Large intestine (tissue), 3 donors: ENCODE results near the gene PTGIR. TPM values are rescaled to one million over a fixed set of nuclear protein-coding genes. Genes with fewer than 3 reads are reported as not detected.

Experiments used
- DNase-seq, 2 donors: peaks; one replicate each; pipeline versions ENCODE4 v3.0.0 to v3.0.0-alpha.2; 2013
- H3K27ac ChIP-seq: one replicate; pipeline ENCODE4 v1.5.1; 2013; ENCODE audit warnings: low read length
- H3K27me3 ChIP-seq: 2 replicates; pipeline ENCODE4 v1.6.1; 2013; ENCODE audit warnings: low read length; ENCODE audit not compliant: control insufficient read depth, insufficient read depth
- H3K36me3 ChIP-seq: 2 replicates; pipeline ENCODE4 v1.6.1; 2013; ENCODE audit warnings: low read length; ENCODE audit not compliant: control insufficient read depth, insufficient read depth
- H3K4me1 ChIP-seq: one replicate; pipeline ENCODE4 v1.6.1; 2013; ENCODE audit warnings: low read length; ENCODE audit not compliant: control insufficient read depth, insufficient read depth
- H3K4me3 ChIP-seq: one replicate; pipeline ENCODE4 v1.5.1; 2013; ENCODE audit warnings: low read length
- H3K9me3 ChIP-seq: one replicate; pipeline ENCODE4 v1.6.1; 2013; ENCODE audit warnings: mild to moderate bottlenecking, low read depth, low read length, moderate library complexity; ENCODE audit not compliant: control insufficient read depth
- WGBS: methylation state at CpG from one replicate; pipeline ENCODE4 v1.1.5; 2013; ENCODE audit warnings: low lambda C conversion rate; ENCODE audit not compliant: insufficient coverage; 5-methylcytosine and 5-hydroxymethylcytosine counted together
- polyA plus RNA-seq: library from polyadenylated mRNA; unstranded; fragments of 120-200 nt; gene quantifications from one replicate; pipeline ENCODE4 v1.2.1, GENCODE V29; 2013

Gene PTGIR
- polyA plus RNA-seq, 1 donor = 4.8 TPM

- no peaks in the 10 kb centered on the region for H3K36me3 ChIP-seq
- no peak for DNase-seq
- no peaks in the 10 kb centered on the region for H3K27me3 ChIP-seq
- H3K27ac ChIP-seq = no peak overlapping the region
- no CpG with 5 or more reads among the region's 2 CpGs for WGBS
- no peaks in the 10 kb centered on the region for H3K4me1 ChIP-seq
- no peak overlapping the region for H3K4me3 ChIP-seq
- no peaks in the 10 kb centered on the region for H3K9me3 ChIP-seq
Observed at GRCh38 chr19:46580247-46580646, 44.6 kb downstream of the PTGIR start.

DNA sequence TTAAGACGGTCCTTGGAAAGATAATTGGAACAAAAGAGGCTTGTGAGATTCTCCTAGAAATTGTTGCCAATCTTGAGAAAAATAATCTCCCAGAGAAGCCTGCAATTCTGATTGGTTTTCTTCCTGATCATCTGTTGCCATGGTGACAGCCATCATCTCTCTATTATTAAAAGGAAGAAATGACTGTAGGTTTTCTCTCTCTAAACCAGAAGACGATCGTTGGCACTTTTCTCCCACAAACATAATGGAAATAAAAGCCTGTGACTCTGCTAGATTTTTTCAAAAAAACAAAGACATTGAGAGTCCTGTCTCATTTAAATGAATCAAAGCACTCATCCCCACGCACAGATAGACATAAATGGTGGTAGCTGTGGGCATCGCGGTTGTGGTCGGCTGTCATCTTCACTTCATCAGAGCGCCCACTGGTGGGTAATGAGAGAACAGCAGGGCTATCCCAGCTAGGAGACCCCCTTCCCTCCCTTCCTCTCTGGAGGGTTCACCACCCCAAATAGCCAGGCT, 45.5 kb downstream of the PTGIR start:
- WGBS = 71% methylated on average over 1 of the region's 8 CpGs
- H3K36me3 ChIP-seq = no peaks in the 10 kb centered on the region

DNA sequence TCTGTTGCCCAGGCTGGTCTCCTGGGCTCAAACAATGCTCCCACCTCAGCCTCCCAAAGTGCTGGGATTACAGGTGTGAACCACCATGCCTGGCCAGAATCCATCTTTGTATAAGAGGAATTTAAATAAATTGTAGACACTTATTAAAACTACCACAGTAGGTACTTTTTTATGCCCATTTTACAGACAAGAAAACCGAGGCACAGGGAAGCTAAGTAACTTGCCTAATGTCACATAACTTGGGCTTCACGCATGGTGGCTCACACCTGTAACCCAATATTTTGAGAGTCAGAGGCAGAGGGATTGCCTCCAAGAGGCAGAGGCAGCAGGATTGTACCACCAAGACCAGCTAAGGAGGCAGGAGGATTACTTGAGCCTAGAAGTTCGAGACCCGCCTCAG, 46.4 kb downstream of the PTGIR start:
- no peak overlapping the region for H3K27ac ChIP-seq
- H3K36me3 ChIP-seq = no peaks in the 10 kb centered on the region
- WGBS = no CpG with 5 or more reads among the region's 4 CpGs
- H3K27me3 ChIP-seq = no peaks in the 10 kb centered on the region
- H3K4me1 ChIP-seq = no peaks in the 10 kb centered on the region
- no peaks in the 10 kb centered on the region for H3K9me3 ChIP-seq
- DNase-seq = no peak
- H3K4me3 ChIP-seq = no peak overlapping the region

More for the DNA sequence above, 45.5 kb downstream of the PTGIR start:
- Histone ChIP-seq H3K27ac (no peak overlapping the region), H3K4me1 (no peaks in the 10 kb centered on the region), H3K27me3 (no peaks in the 10 kb centered on the region), H3K9me3 (no peaks in the 10 kb centered on the region), H3K4me3 (no peak overlapping the region)
- no peak for DNase-seq

GRCh38 chr19:46574533-46574932, 50.4 kb downstream of the PTGIR start:
- no peak overlapping the region for H3K27ac ChIP-seq
- WGBS = no CpG with 5 or more reads among the region's 11 CpGs
- no peak for DNase-seq

DNA sequence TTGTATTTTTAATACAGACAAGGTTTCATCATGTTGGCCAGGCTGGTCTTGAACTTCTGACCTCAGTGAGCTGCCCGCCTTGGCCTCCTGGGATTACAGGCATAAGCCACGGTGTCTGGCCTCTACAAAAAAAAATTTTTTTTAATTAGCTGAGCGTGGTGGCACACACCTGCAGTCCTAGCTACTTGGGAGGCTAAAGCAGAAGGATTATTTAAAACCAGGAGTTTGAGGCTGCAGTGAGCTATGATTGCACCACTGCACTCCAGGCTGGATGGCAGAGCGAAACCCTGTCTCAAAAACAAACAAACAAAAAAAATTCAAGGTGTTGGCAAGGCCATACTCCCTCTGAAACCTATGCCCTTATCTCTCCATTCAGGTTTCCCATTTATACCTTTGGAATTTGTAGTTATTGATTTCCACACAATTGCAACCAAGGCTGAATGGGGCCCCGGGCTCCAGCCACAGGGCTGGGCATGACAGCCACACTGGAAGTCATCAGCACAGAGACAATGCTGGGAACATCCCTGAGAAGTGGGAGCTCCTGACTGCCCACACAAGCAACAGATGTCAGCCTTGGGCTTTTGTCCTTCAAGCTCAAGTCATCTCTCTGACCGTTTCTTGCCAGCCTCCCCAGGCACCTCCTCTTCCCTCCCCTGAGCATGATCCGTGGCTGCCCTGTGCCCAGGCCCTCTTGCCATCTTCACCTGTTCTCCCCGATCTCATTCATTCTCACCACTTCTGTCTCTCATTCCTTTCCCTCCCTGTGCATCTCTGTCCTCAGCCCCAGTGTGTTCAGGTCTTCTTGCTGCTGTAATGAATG, 51.0 kb downstream of the PTGIR start:
- no peak overlapping the region for H3K4me3 ChIP-seq
- WGBS = 38% methylated on average over 3 of the region's 8 CpGs
- DNase-seq = no peak
- H3K27me3 ChIP-seq = no peaks in the 10 kb centered on the region
- no peaks in the 10 kb centered on the region for H3K9me3 ChIP-seq
- no peaks in the 10 kb centered on the region for H3K36me3 ChIP-seq
- H3K27ac ChIP-seq = no peak overlapping the region
- H3K4me1 ChIP-seq = no peaks in the 10 kb centered on the region

More at GRCh38 chr19:46574533-46574932, 50.4 kb downstream of the PTGIR start:
- Histone ChIP-seq H3K27me3 (no peaks in the 10 kb centered on the region), H3K4me3 (no peak overlapping the region), H3K36me3 (no peaks in the 10 kb centered on the region), H3K9me3 (no peaks in the 10 kb centered on the region), H3K4me1 (no peaks in the 10 kb centered on the region)

DNA sequence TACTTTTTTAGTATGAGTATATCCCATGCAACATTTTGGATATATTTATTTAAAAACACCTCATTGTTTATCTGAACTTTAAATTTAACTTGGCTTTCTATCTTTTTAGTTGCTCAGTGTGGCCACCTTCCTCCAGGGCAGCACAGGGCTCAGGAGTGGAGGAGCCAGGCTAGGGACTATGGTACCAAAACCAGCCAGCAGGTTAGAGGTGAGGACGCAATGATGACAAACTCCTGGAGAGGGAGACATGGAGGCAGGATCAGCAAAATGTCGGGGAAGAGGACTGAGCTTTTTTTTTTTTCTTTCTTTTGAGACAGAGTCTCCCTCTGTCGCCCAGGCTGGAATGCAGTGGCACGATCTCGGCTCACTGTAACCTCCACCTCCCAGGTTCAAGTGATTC, 53.4 kb downstream of the PTGIR start:
- no peaks in the 10 kb centered on the region for H3K4me1 ChIP-seq
- no peaks in the 10 kb centered on the region for H3K27me3 ChIP-seq
- WGBS = no CpG with 5 or more reads among the region's 5 CpGs
- no peaks in the 10 kb centered on the region for H3K36me3 ChIP-seq
- no peak overlapping the region for H3K4me3 ChIP-seq
- DNase-seq = peak in 1 of 2 donors; percentile 18
- H3K27ac ChIP-seq = no peak overlapping the region
- H3K9me3 ChIP-seq = no peaks in the 10 kb centered on the region

Other genes starting within 250 kb of the PTGIR start
- 44.8 TPM for gene CCDC8, start 211.5 kb downstream of the PTGIR start, polyA plus RNA-seq
- 1.2 TPM for gene PNMA8C, start 196.2 kb downstream of the PTGIR start, polyA plus RNA-seq
- gene PNMA8A, start 153.5 kb downstream of the PTGIR start, polyA plus RNA-seq = 6.0 TPM
- 1.7 TPM for gene PNMA8B, start 129.2 kb downstream of the PTGIR start, polyA plus RNA-seq
- 401 TPM for gene CALM3, start 23.8 kb downstream of the PTGIR start, polyA plus RNA-seq
- 4.6 TPM for gene GNG8, start 11.1 kb upstream of the PTGIR start, polyA plus RNA-seq
- gene DACT3, start 36.1 kb upstream of the PTGIR start, polyA plus RNA-seq = 13.7 TPM
- 44.5 TPM for gene PRKD2, start 92.0 kb upstream of the PTGIR start, polyA plus RNA-seq
- gene FKRP, start 121.0 kb upstream of the PTGIR start, polyA plus RNA-seq = 17.4 TPM
- 68.1 TPM for gene STRN4, start 121.4 kb upstream of the PTGIR start, polyA plus RNA-seq
- gene SLC1A5, start 163.5 kb upstream of the PTGIR start, polyA plus RNA-seq = 84.9 TPM
- 78.8 TPM for gene AP2S1, start 225.8 kb upstream of the PTGIR start, polyA plus RNA-seq
- gene ARHGAP35, start 235.9 kb upstream of the PTGIR start, polyA plus RNA-seq = 42.8 TPM